SK-N-DZ (cell line): Measurements from ENCODE around the gene FAM83C.

Source experiments
- DNase-seq: peaks from one replicate; pipeline ENCODE4 v3.0.0-alpha.2; 2015; ENCODE audit warnings: low spot score

FAM83C gene

DNA sequence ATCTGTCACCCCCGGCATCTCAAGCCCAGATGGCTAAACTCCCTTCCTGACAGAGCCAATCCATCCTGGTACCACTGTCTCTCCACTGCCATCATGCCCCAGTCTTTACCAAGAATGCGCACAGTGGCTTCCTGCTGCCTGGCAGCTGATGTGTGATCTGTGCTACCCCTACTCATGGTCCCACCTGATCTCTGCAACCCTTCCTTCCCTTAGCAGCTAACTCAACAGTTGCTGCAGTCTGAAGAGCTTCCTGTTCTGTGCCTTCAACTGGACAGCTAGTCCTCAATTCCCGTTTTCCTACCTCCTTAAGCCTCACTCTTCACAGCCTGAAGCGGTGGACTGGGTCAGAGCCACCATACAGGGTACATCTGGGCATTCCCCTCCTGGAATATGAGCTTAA, 7.6 kb upstream of the FAM83C start:
- DNase-seq: no peak

DNA sequence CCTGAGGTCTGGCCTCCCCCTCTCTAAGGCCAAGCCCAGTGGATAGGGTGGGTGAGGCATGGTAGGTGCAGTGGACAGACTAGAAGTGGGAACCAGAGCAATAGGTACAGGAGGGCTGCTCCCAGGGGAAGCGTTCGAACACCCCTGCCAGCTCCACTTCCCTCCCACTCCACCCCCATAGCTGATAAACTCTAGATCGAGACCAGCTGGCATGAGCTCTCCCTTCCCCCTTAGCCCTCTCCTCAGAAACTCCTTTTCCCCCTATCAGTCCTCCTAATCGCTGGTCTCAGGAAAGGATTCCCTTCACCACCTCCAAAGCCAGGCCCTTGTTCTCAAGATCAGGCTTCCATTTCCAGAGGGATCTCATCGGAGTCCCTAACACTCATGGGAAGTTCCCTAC, 6.0 kb upstream of the FAM83C start:
- no peak for DNase-seq

DNA sequence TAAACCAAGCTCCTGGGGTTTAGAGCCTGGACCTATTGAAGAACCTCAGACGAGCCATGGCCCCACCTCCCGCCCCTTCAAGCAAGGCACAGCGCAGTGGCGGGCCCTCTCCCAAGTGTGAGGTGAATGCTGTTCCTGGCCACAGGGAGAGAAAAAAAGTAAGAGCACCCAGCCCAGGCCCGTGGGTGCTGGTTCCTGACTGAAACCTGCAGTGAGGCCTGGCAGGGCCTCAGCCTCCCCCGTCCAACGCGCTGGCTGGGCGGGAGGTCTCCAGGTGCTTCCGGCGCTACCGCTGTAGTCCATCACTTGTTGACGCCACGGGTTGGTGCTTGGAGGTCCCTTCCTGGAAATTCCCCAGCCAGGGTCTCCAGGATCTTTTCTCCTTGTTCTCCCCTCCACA, 5.5 kb upstream of the FAM83C start:
- DNase-seq: no peak

DNA sequence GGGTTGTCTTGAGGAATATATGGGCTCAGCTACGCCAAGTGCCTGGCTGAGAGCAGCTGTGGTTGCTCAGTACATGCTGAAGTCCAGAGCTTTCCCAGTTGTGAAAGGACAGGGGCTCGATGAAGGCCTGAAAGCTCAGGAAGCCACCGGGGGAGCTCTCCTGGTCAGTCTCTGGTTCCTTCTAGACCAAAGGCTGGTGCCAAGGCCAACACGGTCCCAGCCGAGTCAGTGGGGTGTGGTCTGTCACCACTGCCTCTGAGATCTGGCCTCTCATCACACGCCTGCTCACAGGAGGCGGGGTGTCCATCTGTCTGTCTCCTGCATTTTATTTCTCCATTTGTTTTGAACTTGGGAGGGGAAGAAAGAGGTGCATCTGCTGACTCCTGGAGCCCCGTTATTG, 4.9 kb upstream of the FAM83C start:
- no peak for DNase-seq

DNA sequence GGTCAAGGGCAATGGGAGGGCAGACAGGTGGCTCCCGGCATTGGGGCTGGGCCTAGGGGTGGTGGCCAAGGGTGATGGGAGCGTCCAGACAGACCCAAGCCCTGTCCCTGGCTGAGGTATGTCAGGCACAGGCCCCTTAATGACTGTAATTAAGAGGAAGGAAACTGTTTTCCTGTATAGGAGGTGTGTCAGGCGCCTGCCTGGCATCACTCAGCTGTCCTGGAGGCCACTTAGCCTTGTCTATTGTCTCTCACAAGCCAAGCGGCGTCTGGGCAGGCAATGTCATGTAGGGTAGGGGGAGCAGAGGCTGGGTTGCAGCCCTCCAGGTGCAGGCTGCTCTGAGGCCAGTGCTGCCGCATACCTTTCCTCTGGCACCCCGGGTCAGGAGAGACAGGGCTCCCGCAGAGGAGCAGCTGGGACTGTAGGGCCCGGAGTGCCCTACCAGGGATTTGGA, 3.9 kb upstream of the FAM83C start:
- DNase-seq: peak; percentile 79

DNA sequence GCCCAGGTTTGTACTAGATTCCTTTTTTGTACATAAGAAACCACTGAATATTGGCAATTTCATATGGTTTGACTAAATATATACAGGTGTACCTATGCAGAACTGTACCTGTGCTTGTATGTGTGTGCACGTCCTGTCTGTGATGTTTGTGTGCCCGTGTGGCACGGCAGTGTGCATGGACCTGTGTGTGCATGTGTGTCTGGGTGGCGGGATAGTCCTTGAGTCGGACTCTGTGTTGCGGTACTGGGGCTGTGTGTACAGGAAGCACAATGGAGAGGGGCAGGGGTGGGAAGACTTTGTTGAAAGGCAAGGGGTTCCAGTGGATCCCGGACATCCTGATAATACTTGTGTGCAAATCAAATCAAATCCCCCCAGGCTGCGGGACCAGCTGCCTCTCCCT, 3.4 kb upstream of the FAM83C start:
- no peak for DNase-seq

DNA sequence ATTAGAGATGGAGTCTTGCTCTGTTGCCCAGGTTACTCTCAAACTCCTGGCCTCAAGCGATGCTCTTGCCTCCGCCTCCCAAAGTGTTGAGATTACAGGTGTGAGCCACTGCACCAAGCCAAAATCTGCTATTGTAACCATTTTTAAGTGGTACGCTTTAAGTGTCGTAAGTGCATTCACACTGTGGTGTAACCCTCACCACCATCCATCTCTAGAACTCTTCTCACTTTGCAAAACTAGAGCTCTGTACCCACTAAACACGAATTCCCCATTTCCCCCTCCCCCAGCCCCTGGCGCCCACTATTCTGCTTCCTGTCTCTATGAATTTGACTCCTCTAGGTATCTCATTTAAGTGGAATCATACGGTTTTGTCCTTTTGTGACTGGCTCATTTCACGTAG, 2.8 kb upstream of the FAM83C start:
- DNase-seq: no peak

DNA sequence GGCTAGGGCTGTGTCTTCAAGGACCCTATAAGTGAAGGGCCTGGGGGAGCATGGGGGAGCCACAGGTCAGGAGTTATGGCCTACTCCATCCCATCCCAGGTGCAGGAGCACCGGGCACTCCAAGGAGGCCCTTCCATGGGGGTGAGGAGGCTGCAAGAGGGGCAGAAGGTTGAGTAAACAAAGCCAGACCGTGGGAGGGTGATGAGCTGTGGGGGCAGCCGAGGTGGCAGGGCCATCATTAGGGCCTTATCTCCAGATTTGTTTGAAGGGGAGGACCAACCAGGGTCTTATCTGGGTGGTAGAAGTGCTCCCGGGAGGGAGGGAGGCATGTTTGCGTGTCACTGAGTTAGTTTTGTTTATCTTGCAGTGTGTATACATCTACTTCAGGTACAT, 2.1 kb upstream of the FAM83C start:
- no peak for DNase-seq

DNA sequence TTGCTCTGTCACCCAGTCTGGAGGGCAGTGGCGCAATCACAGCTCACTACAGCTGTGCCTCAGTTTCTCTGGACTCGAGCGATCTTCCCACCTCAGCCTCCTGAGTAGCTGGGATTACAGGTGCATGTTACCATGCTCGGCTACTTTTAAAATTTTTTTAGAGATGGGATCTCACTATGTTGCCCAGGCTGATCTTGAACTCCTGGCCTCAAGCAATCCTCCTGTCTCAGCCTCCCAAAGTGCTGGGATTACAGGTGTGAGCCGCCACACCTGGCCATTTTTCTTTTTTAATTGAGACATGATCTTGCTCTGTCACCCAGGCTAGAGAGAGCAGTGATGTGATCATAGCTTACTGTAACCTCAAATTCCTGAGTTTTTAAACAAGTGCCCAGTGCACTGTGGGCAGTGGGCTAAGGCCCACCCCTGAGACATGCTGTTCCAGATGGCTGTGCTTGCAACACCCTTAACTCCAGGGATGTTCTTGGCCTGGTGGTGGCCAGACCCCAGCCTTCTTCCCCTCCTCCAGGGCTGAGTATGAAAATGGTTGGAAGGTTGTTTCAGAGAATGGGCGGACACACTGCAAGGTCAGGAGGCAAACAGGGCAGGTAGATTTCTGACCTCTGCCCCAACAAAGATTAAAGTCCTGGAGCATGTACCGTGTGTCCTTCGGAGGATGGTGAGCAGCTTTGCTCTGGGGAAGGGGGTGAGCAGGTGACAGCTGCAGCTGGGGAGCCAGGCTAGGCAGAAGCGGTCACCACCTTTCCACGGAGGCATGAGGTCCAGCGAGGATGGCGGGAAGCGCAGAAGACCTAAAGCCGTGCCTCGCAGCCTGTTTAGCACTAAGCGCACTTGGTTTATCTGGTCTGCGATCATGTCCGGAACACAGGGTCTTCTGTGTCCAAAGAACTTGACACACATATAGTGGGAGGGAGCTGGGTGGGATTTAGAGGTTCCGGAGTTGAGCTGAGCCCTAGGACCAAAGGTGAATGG, 1.4 kb upstream of the FAM83C start:
- peak; percentile 22 for DNase-seq

DNA sequence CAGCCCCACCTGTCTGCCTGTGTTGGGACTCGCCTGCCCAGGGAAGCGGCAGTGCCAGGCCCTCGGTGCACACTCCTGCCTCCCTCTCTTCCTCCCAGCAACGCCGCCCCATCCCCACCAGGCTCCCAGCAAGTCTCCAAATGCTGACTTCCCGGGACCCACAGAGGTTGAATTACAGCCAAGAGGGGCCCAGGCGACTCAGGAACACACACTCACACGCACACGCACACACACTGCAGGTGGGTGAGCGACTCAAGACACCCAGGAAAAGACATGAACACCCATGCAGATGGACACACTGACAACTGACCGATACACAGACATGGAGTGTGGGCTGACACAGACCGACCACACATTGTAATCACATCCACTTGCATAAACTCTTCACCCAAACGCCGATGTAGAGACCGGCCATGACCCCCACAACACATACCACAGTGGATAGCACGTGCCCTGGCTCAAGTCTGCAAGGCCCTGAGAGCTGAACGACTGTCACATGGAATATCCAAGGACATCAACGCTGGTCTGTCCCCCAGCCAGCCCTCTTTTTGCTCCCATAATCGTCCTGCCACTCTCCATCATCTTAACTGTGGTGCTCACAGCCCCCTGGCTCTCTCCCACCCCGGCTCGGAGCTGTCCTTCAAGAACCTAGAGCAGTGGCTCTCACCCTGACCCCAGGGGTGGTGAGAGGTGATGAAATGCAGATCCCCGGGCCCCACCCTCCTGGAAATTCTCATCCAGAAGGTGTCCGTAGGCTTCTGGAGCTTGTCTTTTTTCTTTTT, 470 bp upstream of the FAM83C start:
- DNase-seq: no peak

DNA sequence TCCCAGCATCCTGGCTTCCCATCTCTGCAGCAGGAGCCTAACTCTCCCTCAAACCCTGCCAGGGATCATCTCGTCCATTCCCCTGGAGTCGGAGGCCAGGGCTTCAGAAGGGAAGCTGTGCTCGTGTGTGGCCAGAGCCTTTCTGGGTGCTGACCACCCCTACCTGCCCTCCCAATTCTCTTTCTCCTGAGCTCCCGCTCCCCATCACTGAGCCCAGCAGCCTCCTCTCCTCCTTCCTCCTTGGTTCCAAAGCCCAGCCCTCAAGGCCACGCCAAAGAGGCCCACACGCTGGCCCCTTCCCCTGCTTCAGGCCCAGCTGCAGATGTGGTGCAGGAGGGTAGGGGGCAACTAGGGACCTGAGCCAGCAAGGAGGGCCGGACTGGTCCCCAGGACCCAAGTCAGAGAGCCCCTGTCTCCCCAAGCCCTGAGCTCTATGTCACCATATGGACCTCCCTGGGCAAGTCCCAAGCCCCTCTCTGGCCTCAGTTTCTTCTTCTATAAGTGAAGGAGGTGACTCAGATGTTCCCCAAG, 1.3 kb downstream of the FAM83C start:
- no peak for DNase-seq

DNA sequence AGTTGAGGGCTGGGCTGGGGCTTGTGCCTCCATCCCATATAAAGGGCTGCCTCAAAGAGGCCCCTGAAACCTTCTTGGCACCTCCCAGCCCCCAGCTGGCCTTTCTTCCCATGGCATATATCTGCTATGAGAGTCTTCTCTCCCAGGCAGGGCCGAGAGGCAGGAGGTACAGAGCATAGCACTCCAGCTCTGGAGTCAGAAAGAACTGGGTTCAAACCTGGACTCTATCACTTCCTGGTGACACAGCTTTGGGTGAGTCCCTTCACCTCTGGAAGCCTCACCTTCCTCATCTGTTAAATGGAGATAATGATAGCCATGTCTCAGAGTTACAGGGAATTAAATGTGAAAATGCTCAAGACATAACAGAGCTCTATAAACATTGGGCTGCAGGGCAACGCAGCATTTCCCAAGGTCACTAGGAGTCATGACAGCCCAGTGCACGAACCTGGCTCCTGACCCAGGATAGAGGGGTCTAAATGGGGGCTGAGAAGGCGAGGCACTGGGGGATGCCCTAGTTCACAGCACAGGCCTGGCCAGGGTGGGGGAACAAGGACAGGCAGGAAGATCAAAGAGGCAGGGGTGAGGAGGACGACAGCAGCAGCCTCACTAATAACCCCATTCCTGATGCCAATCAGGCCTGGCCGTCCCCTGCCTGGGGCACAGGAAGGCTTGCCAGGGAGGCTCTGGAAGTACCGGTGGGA, 1.9 kb downstream of the FAM83C start:
- no peak for DNase-seq

DNA sequence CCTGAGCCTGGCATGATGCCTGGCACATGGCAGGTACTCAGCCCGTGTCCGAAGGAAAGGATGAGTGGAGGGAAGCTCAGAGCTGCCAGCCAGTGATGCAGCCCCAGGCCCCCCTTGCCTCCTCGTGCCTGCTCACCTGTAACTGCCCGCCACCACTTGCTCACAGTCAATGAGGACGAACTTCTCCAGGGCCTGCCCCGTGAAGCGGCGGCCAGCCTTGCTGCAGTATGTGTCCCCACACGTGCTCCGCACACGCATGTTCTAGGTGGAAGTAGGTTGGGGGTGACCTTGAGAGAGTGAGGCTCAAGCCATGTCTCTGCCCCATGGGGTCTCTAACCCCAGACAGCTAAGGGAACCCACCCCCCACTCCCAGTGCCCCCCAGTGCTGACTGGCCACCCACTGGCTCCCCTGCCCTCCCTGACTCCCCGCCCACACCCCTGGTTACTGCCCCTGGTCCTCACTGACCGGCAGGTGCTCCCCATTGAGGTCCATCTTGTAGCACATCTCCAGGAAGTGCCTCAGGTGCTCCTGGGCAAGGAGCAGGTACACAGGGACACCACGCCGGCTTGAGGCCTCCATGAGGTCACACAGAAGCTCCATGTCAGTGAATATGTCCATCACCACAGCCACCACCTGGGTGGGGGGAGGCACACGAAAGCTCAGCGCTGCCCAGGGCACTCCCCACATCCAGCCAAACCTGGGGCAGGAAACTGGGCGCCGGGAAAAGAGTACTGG, 3.7 kb downstream of the FAM83C start:
- DNase-seq: no peak

DNA sequence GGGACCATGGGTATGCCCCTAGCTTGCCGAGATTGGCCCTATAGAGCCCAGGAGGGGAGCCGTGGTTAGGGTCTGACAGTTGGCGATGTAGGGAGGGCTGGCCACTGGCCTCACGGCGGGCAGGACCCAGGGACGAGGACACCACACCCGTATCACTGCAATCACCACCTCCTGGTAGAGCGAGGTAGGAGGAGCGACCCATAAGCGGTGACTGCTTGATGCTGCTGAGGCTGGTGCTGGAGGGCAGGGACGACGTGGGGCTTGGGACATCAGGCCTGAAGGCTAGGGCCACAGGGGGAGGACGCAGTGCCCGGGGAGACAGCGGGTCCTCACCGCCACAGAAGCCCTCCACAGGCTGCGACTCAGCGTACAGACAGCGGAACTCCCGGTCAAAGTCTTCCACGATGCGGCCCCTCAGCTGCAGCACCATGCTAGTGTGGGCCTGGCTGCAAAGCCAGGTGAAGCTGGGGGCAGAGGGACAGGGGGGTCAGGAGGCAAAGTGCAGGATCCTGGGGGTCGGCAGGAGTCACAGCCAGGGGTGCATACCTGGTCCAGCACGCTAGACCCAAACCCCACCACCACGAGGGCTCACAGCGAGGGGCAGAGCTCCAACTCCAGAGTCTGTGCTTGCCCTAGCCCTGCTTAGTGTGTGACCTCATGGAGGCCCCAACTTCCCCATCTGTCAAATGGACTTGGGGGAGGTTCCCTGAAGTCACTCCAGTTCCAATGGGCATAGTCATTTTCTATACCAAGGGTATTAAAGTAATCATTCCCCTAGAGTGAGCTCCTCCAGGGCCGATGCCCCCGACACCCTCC, 4.5 kb downstream of the FAM83C start:
- no peak for DNase-seq

DNA sequence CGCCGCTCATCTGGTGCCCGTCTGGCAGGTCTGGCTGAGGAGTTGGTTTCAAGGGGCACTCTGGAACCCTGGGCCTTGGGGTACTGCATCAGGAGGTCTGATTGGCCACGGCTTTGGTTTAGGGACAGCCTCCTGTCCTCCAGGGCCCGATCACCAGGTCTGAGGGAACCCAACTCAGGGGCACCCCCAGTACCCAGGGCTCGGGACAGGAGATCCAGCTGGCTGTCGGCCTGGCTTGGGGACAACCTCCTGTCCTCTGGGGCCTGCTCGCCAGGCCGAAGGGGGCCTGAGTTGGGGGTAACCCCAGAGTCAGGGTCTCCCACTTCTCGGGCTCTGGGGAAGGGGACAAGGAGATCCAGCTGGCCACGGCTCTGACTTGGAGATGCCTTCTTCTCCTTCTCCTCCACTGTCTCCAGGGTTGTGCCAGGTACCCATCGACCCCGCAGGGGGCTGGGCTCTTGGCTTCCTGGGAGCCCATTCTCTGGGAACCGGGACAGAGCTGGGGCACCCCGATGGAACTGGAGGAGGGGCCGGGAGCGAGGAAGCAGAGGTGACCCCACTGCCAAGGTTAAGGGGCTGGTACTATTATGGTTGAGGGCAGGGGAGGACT, 5.2 kb downstream of the FAM83C start:
- DNase-seq: no peak

DNA sequence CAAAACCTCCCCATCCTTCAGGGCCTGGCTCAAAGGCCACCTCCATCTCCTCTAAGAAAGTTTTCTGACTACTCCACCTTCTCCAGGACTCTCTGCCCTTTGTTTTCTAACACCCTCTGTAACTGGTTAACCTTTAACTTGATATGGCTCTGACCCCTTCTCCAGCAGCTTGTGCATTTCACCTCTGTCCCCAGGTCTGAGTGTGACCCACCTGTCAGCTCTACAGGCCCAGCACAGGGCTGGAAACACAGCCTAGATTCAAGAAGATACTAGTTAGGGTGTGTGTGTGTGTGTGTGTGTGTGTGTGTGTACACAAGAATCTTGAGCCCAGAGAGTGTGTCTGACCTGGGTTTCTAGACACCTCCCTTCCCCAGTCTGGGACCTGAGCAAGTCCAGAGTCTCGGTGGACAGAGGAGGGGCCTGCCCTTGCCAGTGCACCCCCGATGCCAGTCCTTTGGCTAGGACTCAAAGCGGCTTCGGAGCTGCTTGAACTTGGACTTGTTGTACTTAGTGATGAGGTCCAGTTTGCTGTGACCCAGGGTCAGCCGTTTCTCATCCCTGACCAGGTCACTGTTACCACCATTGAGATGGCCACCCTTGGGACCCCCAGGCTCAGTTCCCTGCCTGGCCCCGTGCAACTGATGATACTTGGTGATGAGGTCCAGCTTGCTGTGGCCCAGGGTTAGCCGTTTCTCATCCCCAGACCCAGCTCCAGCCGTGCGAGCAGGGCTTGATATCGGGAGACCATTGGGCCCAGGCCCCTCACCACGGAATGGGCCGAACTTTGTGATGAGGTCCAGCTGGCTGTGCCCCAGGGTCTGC, 5.9 kb downstream of the FAM83C start:
- DNase-seq: no peak

DNA sequence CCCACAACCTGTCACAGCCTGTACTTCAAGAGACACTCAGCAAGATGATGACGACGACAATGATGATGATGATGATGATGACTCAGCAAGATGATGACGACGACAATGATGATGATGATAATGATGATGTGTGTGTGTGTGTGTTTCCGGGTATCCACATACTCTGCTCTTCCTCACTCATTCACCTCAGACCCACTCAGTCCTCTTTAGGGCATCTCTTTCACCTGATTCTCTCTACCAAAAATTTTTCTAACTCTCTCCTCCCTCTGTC, 6.5 kb downstream of the FAM83C start:
- DNase-seq: no peak

DNA sequence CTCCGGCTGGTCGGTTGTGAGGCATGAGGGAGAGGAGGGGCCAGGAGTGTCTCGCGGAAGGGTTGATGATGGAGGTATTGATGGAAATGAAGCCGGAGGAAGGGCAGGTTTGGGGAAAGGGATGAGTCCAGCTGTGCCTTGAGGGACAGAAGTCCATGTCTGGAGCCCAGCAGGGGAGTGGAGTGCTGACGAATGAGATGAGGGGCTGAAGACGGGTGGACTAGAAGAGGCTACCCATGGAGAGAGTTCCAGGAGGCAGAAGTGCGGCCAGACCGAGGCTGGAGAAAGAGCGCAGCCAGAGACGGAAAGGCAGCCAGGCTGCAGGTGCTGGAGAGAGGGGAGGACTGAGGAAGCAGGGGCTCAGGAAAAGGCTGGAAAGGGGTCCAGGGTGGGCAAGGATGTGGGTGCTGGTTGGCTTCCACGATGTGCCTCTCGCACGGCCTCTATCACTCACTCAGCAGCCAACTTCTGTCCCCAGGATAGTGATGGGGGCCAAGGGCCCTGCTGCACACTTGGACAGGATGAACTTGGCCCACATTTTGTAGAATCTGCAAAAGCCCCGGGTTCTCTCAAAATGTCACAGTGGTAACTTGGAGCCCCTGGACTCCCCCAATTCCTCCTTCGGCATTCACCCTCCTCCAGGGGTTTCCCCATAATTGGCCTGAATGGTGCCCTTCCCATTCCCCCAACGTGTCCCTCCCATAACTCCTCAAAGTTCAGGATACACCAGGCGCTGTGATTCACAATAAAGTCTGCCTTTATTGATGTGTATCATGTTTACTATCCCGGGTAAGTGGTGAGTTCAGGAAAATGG, 7.0 kb downstream of the FAM83C start:
- no peak for DNase-seq
